A673 (cell line): ENCODE data around the gene MCM5. TPM values are rescaled to one million over a fixed set of nuclear protein-coding genes. Genes with fewer than 3 reads are reported as not detected.

Source experiments
- BruUV-seq: library from RNA; stranded (reverse); fragments of 400-500 nt; replicated peaks from 2 replicates; lab custom pipeline; 2021; lab: Mats Ljungman, UMichigan
- CTCF ChIA-PET: fragments of 300-600 bp; sonication (Branson Sonifier 250); formaldehyde crosslinking; loops from one replicate; lab custom pipeline; 2022; ENCODE audit warnings: antibody characterized with exemption; lab: Charles Lee
- POLR2A ChIA-PET: fragments of 300-600 bp; sonication (Branson Sonifier 250); formaldehyde crosslinking; loops from one replicate; lab custom pipeline; 2022; ENCODE audit warnings: antibody characterized with exemption; ENCODE audit not compliant: low non-redundant PET; lab: Charles Lee
- DNase-seq: peaks from one replicate; pipeline ENCODE4 v3.0.0-alpha.2; 2015; ENCODE audit warnings: low spot score
- H3K27ac ChIP-seq: fragments of 200-600 bp; sonication (generic); 2 replicates; pipeline ENCODE4 v1.5.1; 2016; ENCODE audit warnings: mixed run types, low read depth, mild to moderate bottlenecking, mixed read lengths, antibody characterized with exemption, low read length; ENCODE audit not compliant: poor library complexity, severe bottlenecking
- H3K27me3 ChIP-seq: fragments of 200-600 bp; sonication (generic); replicated peaks from 2 replicates; pipeline ENCODE4 v1.6.1; 2017; ENCODE audit warnings: mixed run types, low read depth, mild to moderate bottlenecking, mixed read lengths, antibody characterized with exemption, low read length; ENCODE audit not compliant: insufficient read depth, poor library complexity
- H3K36me3 ChIP-seq: fragments of 200-600 bp; sonication (generic); 2 replicates; pipeline ENCODE4 v1.6.1; 2016; ENCODE audit warnings: mixed run types, mild to moderate bottlenecking, mixed read lengths, antibody characterized with exemption, low read length; ENCODE audit not compliant: insufficient read depth, poor library complexity, severe bottlenecking
- H3K4me1 ChIP-seq: fragments of 200-600 bp; sonication (generic); 2 replicates; pipeline ENCODE4 v1.6.1; 2017; ENCODE audit warnings: mixed run types, mild to moderate bottlenecking, mixed read lengths, antibody characterized with exemption, low read length; ENCODE audit not compliant: insufficient read depth, poor library complexity, severe bottlenecking
- H3K4me3 ChIP-seq: fragments of 200-600 bp; sonication (generic); 2 replicates; pipeline ENCODE4 v1.5.1; 2016; ENCODE audit warnings: low read depth, mixed run types, mild to moderate bottlenecking, mixed read lengths, low read length; ENCODE audit not compliant: poor library complexity, severe bottlenecking
- H3K9me3 ChIP-seq: fragments of 200-600 bp; sonication (generic); 2 replicates; pipeline ENCODE4 v1.6.1; 2016; ENCODE audit warnings: mixed run types, low read depth, mild to moderate bottlenecking, mixed read lengths, antibody characterized with exemption, low read length; ENCODE audit not compliant: poor library complexity, severe bottlenecking
- EZH2 ChIP-seq: fragments of 200-600 bp; sonication (generic); IDR thresholded peaks from 2 replicates; pipeline ENCODE4 v1.6.1; 2017; ENCODE audit warnings: borderline replicate concordance, low read depth, mild to moderate bottlenecking, mixed read lengths, antibody characterized with exemption, low read length; ENCODE audit not compliant: poor library complexity, severe bottlenecking
- intact Hi-C: fragments of 100-400 bp; cut with micrococcal nuclease; formaldehyde crosslinking; loops from one replicate; pipeline ENCODE4 v1.10.0; 2022; ENCODE audit not compliant: unreplicated experiment
- total RNA-seq: library from RNA; stranded (reverse); gene quantifications from 2 replicates; pipeline ENCODE4 v1.2.3, GENCODE V29; 2021
- TF ChIP-seq, protein P1 (sequence below): fragments of 300-800, 200-600 bp; sonication (generic); conservative IDR thresholded peaks from 2 replicates; pipeline ENCODE4 v1.5.1; 2017; ENCODE audit warnings: low read depth, mild to moderate bottlenecking, antibody characterized with exemption, low read length, moderate library complexity, mixed read lengths

MCM5 gene
- total RNA-seq, 1 experiment from 2014 or later, result 245 TPM

DNA sequence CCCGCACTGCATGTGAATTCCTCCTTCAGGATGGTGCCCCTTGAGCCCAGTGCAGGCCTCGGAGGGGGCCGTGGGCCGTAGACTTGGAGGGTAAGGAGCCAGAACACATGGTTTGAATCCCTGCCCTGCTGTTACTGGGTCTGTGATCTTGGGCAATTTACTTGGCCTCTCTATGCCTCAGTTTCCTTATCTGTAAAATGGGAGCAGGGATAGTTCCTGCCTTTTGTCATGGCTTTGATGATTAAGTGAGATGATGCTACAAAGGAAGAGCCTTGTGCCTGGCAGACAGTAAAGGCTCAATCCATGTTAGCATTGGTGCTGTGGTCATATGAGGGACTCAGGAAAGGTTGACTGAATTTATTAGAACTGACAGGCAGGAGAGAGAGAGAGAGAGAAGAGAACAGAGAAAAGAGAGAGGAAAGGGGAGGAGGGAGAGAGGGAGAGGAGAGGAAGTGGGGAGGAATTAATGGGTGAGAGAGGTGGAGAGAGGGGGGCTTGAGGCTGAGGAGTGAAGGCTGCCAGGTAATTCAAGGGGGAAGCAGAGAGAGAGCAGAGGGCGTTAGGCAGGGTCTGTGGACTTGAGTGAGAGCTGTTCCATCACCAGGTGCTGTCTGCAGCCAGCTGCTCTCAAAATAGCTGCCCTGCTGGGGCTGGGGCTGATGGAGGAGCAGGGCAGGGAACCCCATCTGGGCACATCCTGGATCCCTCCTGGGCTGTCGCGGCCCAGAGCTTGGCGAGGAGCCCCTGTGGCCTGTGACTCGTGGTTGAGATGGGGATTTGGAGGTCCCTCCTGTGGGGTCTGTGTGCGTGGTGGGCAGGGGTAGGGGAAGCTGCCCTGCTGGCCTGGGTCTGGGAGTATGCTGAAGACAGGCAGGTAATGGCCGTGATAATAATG, 44.1 kb downstream of the MCM5 start:
- no peak for TF ChIP-seq EZH2
- TF ChIP-seq, protein P1, sequence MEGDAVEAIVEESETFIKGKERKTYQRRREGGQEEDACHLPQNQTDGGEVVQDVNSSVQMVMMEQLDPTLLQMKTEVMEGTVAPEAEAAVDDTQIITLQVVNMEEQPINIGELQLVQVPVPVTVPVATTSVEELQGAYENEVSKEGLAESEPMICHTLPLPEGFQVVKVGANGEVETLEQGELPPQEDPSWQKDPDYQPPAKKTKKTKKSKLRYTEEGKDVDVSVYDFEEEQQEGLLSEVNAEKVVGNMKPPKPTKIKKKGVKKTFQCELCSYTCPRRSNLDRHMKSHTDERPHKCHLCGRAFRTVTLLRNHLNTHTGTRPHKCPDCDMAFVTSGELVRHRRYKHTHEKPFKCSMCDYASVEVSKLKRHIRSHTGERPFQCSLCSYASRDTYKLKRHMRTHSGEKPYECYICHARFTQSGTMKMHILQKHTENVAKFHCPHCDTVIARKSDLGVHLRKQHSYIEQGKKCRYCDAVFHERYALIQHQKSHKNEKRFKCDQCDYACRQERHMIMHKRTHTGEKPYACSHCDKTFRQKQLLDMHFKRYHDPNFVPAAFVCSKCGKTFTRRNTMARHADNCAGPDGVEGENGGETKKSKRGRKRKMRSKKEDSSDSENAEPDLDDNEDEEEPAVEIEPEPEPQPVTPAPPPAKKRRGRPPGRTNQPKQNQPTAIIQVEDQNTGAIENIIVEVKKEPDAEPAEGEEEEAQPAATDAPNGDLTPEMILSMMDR, result no peak
- Histone ChIP-seq H3K4me3 (no peak overlapping the region), H3K9me3 (no peaks in the 10 kb centered on the region), H3K4me1 (no peaks in the 10 kb centered on the region), H3K36me3 (peaks cover 13% of the 10 kb centered on the region), H3K27ac (no peak overlapping the region), H3K27me3 (no peaks in the 10 kb centered on the region)
- DNase-seq, result no peak
- POLR2A ChIA-PET, result no interaction called here
- no TSS peak for BruUV-seq
- CTCF ChIA-PET, result interaction anchor here (0.6 kb wide), 1 partner anchor 40 kb away, joined by 3 read pairs; no protein-coding TSS in a partner anchor
- intact Hi-C loops, result no loop called here

DNA sequence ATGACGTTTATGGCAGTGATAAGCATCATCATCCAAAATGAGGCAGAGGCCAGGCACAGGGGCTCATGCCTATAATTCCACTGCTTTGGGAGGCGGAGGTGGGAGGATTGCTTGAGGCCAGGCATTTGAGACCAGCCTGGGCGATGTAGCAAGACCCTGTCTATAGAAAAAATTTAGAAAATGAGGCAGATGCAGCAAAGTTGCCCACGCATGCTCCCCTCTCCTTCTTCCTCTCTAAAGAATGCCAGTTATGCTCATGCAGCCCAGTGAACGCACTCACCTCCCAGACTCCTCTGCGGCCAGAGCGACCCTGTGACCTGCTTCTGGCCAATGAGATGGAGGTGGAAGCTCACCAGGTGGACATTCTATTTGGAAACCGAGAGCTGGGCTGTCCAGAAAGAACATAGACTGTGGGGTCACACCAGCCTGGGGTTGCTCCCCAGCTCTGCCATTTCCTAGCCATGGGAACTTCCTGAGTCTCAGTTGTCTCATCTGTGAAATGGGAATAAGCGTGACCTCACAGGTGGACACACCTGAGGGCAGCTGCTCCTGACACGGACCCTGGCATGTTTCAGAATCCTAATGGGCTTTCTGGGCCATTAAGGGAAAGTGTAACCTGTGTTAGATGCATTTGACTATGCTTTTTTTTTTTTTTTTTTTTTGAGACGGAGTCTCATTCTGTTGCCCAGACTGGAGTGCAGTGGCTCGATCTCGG, 44.9 kb downstream of the MCM5 start:
- no peak overlapping the region for H3K27ac ChIP-seq
- ChIA-PET CTCF (interaction anchor here (0.6 kb wide), 1 partner anchor 41 kb away, joined by 3 read pairs; no protein-coding TSS in a partner anchor), POLR2A (no interaction called here)
- no peaks in the 10 kb centered on the region for H3K9me3 ChIP-seq
- H3K36me3 ChIP-seq, result peaks cover 13% of the 10 kb centered on the region
- BruUV-seq, result no TSS peak
- no peak for DNase-seq
- H3K4me3 ChIP-seq, result no peak overlapping the region
- intact Hi-C loops, result no loop called here
- no peak for TF ChIP-seq EZH2
- TF ChIP-seq, protein P1, result no peak
- no peaks in the 10 kb centered on the region for H3K27me3 ChIP-seq
- no peaks in the 10 kb centered on the region for H3K4me1 ChIP-seq

DNA sequence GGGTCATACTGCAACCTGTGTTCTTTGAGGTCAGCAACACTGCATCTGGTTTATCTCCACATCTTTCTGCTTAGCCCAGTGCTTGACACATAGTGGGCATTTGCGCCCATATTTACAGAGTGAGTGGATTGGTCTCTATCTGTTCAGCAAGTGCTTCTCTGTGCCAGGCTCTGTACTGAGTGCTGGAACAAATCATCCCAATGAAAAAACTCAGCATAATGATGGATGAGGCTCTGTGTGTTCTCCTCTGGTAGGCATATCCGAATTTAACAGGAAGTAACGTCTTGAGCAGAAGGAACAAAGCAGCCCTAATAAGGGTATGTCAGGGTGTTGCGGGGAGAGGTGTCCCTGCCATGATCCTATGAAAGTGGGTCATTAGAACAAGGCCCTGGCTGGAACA, 46.0 kb downstream of the MCM5 start:
- DNase-seq, result no peak
- TF ChIP-seq, protein P1, result no peak
- TF ChIP-seq EZH2, result no peak
- Histone ChIP-seq H3K9me3 (no peaks in the 10 kb centered on the region), H3K4me3 (no peak overlapping the region), H3K27me3 (no peaks in the 10 kb centered on the region), H3K27ac (no peak overlapping the region), H3K4me1 (no peaks in the 10 kb centered on the region), H3K36me3 (peaks cover 13% of the 10 kb centered on the region)
- BruUV-seq, result no TSS peak
- POLR2A ChIA-PET, result no interaction called here
- CTCF ChIA-PET, result no interaction called here
- intact Hi-C loops, result no loop called here
